Fibroblast of the conjunctiva (primary cell): ENCODE data around the gene BATF.
"Not testable (repeated sequence)": the region's sequence is repeated elsewhere in the genome, so short reads cannot be mapped to it uniquely, and the experiment has no call there.

Source experiments
- DNase-seq: peaks from one replicate; pipeline ENCODE4 v3.0.0-alpha.2; 2010; ENCODE audit warnings: low read depth

The BATF gene, protein sequence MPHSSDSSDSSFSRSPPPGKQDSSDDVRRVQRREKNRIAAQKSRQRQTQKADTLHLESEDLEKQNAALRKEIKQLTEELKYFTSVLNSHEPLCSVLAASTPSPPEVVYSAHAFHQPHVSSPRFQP

GRCh38 chr14:75522224-75522982 is at the start of gene BATF:
Gene BATF, plus strand, starts transcription at chr14:75522469. Its CDS starts 214 bp downstream, at chr14:75522683.
- no peak for DNase-seq

GRCh38 chr14:75474127-75474526 is 48.1 kb upstream of the BATF start:
- not testable (repeated sequence) for DNase-seq

- DNase-seq: no peak
Observed at GRCh38 chr14:75476274-75476995, 45.8 kb upstream of the BATF start.

DNA sequence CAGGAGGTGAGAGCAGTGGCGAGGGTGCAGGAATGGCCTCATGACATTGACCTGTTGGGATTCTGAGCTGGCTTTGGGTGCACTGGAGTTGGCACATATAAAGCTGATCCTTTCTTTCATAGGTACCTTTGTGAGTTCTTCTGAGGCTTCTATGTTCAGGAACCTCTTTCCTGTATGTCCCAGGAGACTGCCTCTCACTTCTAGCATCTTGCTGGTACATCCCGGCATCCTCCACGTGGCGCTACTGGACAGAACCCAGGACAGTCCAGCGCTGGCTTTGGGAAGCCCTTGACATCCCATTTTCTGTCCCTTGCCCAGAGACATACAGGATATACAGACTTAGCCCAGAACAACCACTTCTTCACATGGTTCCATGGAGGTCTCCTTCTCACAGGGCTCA is 44.4 kb upstream of the BATF start:
- DNase-seq: no peak

DNA sequence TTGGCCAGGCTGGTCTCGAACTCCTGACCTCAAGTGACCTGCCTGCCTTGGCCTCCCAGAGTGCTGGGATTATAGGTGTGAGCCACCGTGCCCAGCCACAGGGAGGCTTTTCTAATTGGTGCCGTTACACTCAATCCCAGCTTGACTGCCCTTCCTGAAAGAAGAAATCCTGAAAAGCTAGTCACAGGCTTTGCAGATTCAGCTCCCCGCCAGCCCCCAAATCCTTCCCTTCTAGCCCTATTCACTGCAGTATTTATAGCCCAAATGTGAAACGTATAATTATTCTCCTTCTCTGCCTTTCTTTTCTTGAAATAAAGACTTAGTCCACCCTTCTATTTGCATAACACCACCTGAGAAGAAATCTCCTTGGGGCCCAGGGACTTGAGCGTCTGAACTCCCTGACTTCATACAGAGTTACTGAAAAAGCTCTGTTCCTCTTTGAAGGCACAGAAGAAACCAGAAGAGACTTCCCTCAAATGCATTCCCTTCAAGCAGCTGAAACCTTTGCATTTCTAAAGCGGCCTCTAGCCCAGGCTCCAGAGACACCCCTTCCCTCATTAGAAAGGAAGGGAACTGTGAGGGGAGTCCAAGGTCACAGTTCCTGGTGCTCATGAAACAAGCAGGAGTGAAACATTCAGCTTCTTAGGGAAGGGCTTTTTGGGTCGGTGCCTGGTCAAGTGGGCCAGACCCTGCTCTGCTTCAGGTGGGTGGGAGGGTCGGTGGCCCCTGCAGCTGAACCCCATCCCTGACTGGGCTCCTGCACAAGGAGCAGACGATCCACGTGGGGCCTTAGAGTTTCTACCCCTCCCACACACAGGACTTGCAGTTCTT is 42.3 kb upstream of the BATF start:
- no peak for DNase-seq

DNA sequence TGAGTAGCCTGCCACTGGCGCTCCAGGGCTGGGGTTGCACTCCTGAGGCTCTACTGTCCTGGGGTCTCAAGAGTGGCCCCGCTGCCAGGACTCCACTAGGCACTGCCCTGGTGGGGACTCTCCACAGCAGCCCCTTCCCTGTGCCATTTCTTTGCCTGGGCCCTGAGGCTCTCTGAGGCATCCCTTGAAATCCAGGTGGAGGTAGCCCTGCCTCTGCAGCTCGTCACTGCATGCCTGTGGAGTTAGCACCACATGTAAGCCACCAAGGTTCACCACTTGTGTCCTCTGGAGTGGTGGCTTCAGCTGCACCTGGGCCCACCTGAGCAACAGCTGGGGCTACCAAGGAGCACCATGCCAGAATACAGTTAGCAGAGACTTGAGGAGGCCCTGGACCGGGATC is 39.9 kb upstream of the BATF start:
- no peak for DNase-seq

DNA sequence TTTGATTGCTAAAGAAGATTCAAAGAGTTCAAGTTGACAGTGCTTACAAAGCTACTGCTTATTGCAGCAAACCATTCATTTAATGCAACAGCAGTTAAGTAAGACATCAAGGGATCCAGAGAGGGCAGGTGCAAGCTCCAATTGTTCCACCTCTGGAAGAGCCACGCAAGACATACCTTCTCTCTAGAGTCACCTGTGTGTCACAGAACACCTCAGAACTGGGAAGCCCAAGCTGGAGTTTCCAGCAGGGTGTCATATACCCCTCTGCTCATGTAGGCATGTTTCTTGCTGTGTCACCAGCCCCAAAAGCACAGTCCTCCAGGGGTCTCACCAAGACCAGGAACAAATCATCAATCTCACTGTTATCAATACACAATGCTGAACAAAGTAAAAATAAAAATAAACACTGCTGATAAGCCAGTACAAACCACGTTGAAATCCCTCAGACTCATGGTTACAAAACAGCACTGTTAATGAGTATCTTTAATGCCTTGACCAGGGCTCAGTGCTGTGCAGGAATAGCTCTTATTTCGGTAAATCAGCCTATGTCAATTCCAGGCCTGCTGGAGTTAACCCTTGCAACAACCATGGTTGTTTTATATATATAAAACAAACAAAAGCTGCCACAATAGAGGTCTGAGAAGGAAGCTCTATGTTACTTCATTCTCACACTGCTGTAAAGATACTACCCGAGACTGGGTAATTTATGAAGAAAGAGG is 37.4 kb upstream of the BATF start:
- no peak for DNase-seq

GRCh38 chr14:75486318-75486717 is 36.0 kb upstream of the BATF start:
- no peak for DNase-seq

DNA sequence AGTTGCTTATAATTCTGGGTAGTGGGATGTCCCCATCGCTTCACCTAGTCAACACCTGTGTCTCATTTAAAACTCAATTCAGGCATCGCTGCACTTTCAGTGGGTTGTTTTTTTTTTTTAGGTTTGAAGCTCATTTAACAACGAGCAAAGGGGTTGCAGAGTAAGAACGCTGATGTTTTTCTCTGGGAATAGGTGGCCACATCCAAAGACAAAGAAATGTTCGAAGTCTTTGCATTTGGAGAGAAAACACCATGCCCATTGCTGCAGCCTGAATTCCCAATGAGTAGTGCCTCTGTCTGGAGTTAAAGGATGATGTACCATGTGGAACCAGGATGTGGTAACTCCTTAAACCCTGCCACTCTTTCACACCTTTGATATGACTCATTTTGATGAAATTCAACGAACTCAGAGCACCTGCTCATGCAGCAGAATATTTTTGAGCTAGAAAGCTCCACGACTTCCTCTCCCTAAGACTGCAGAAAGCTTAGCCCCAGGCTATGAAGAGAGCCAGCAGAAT is 35.1 kb upstream of the BATF start:
- no peak for DNase-seq

GRCh38 chr14:75489480-75489837 is 32.8 kb upstream of the BATF start:
- DNase-seq: no peak

GRCh38 chr14:75491376-75491978 is 30.8 kb upstream of the BATF start:
- DNase-seq: no peak

DNA sequence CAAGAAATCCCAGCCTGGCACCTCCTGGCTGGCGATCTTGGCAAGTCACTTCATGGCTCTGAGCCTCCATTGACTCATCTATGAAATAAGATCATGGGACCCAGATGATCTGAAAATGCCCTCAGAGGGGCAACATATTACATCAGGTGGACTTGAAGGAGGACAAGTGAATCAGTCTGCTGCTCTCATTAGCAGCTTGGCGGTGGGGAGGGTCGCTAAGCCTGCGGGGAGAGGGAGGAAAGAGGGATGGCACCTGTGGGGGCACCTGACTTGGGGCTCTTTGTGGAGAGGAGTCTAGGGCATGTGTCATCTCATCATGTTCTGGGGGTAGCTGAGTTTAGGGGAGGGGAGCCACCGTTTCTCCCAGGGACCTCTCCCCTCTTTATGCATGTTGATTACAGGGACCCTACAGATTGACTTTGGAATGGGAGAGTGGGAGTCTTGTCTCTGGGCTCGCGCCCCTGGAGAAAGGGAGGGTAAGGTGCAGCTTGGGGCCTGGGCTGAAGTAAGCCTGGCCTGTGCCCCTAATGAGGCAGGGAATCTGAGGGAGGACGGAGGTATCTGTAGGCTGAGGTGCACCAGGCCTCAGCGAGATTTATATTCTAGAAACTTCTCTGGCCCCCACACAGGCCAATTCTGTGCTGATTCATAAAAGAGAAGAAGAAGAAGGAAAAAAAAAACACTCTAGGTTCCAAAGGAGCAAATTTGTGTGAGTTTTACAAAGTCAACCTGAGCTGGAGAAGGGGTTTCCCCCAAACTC is 29.3 kb upstream of the BATF start:
- DNase-seq: no peak

DNA sequence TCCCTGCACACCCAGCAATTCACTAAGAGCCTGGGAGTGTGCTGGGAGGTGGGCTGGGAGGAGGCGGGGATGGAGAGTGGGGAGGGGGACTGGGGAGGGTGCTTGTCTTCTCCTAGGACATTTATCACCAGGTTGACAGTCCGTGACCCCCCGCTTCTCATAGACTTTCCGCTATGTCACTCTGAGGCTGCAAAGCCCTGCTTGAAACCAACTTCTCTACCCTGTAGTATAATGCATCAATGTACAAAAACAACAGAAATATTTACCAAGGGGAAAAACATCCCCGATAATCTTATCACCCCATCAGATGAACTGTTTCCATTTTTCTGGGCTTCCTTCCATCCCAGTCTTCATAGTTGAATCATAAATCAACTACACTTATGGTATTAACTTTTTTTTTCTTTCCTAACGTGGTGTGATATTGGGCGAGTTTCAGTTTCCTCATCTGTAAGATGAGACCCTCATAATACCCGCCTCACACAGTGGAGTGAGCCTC is 28.6 kb upstream of the BATF start:
- no peak for DNase-seq

DNA sequence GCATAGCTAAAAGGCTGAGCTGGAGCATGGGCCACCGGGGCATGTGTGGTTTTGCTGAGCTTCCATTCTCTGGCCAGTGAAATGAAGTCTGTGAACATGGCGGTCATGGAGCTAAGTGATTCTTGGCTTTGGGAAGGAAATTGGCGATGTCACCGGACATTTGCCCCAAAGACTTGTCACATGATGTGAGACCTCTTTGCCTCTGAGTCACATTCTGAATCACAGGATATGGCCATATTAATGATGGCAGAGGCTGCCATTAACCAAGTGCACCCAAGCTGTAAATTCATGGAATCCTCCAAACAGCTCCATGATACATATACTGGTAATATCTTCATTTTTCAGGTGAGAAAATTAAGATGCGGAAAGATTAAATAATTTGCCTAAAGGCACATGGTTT is 27.4 kb upstream of the BATF start:
- no peak for DNase-seq

DNA sequence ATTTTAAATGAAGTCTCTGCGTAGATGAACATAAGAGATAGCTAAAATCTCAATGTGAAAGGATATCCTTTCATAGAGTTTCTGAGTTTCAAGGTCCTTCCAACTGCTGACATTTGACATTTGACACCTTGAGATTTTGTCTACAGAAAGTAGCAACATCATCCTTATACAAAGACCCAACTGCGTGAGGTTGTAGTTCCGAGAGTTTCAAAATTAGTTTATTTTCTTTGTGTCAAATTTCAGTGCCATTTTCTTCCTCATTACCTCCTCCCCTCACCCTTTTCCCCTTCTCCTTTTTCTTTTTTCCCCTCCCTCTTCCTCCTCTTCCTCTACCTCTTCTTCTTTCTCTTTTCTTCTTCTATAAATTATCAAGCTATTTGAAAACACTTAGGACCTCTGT is 26.9 kb upstream of the BATF start:
- no peak for DNase-seq

- DNase-seq: no peak
Observed at GRCh38 chr14:75495882-75496281, 26.4 kb upstream of the BATF start.

DNA sequence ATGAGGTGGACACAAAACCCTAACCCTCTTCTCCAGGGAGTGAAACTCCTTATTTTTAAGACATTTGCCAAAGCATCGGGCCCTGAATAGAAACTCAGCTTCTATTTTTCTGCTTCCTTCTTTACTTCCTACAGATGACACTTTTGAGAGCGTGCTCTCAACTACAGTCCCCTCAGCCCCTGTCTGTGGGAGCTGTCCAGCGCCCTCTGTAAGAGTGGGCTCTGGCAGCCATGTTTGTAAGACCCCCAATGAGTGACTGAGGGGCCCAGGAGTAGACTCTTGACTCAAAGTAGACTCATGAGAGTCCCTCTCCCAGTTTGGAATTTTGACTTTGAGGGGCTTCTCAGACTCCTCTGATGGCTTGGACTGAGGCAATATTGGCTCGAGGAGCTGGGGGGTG is 25.5 kb upstream of the BATF start:
- no peak for DNase-seq

DNA sequence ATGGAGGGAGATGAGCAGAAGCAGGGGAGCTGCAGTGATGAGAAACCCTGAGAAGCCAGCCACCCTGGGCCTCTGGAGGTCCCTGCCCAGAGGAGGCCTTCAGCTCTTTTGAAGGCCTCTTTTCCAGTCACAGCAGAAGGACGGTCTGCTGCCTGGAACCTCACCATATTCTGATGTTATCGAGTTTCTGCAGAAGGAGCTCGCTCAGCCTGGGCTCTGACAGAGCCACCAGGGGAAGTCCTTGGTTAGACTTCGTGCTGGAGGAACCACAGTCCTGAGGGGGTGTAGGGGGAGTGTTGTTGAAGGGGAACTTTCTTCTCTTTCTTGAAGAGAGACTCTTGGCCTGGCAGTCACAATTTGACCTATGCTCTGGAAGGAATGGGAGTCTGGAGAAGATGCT is 25.1 kb upstream of the BATF start:
- no peak for DNase-seq

GRCh38 chr14:75497701-75498100 is 24.6 kb upstream of the BATF start:
- DNase-seq: no peak
